EL (cell line): ENCODE data around the gene ATP5PD.
"Not testable (repeated sequence)": the region's sequence is repeated elsewhere in the genome, so short reads cannot be mapped to it uniquely, and the experiment has no call there.

Experiments used
- DNase-seq: peaks from one replicate; pipeline ENCODE4 v3.0.0-alpha.2; 2016

ATP5PD gene

GRCh38 chr17:75077072-75077495 is 30.3 kb upstream of the ATP5PD start:
- DNase-seq, result no peak

- no peak for DNase-seq
Observed at GRCh38 chr17:75075597-75076336, 29.0 kb upstream of the ATP5PD start.

- no peak for DNase-seq
Observed at GRCh38 chr17:75074532-75074931, 27.8 kb upstream of the ATP5PD start.

GRCh38 chr17:75073618-75074047 is 26.9 kb upstream of the ATP5PD start:
- no peak for DNase-seq

GRCh38 chr17:75072909-75073308 is 26.1 kb upstream of the ATP5PD start:
- not testable (repeated sequence) for DNase-seq

- not testable (repeated sequence) for DNase-seq
Observed at GRCh38 chr17:75071478-75072271, 24.9 kb upstream of the ATP5PD start.

- no peak for DNase-seq
Observed at GRCh38 chr17:75069783-75070182, 23.0 kb upstream of the ATP5PD start.

GRCh38 chr17:75068750-75069149 is 22.0 kb upstream of the ATP5PD start:
- no peak for DNase-seq

- DNase-seq, result no peak
Observed at GRCh38 chr17:75067856-75068255, 21.1 kb upstream of the ATP5PD start.

- no peak for DNase-seq
Observed at GRCh38 chr17:75065562-75066151, 18.9 kb upstream of the ATP5PD start.

GRCh38 chr17:75064867-75065561 is 18.2 kb upstream of the ATP5PD start:
- no peak for DNase-seq

- DNase-seq, result no peak
Observed at GRCh38 chr17:75064460-75064859, 17.7 kb upstream of the ATP5PD start.

GRCh38 chr17:75064040-75064439 is 17.3 kb upstream of the ATP5PD start:
- DNase-seq, result no peak

- no peak for DNase-seq
Observed at GRCh38 chr17:75063626-75064025, 16.9 kb upstream of the ATP5PD start.

GRCh38 chr17:75063201-75063600 is 16.4 kb upstream of the ATP5PD start:
- no peak for DNase-seq

- no peak for DNase-seq
Observed at GRCh38 chr17:75061618-75062017, 14.8 kb upstream of the ATP5PD start.

GRCh38 chr17:75061055-75061438 is 14.3 kb upstream of the ATP5PD start:
- no peak for DNase-seq

GRCh38 chr17:75060434-75061054 is 13.8 kb upstream of the ATP5PD start:
- no peak for DNase-seq

GRCh38 chr17:75059369-75060345 is 12.9 kb upstream of the ATP5PD start:
- peak; percentile 53 for DNase-seq

- no peak for DNase-seq
Observed at GRCh38 chr17:75051941-75052340, 5.2 kb upstream of the ATP5PD start.

- DNase-seq, result no peak
Observed at GRCh38 chr17:75049706-75050105, 2.9 kb upstream of the ATP5PD start.
